Peyer's patch (tissue), 4 donors: ENCODE results near the gene MRPL58.

ENCODE experiments used
- CTCF ChIP-seq, 6 experiments: fragments of 450-650 bp in 4 of 6; fragments of 200-600 bp in 2 of 6; sonication (generic) in 1 of 6; IDR thresholded peaks; one replicate each; pipeline ENCODE4 v1.5.1; 2017 to 2019; ENCODE audit warnings: antibody characterized with exemption in 6 of 6, mild to moderate bottlenecking in 3 of 6, moderate library complexity in 1 of 6
- POLR2A ChIP-seq, 2 donors: fragments of 450-650 bp; IDR thresholded peaks; one replicate each; pipeline ENCODE4 v1.5.1; 2017; ENCODE audit warnings: antibody characterized with exemption in 2 of 2, mild to moderate bottlenecking in 2 of 2, moderate library complexity in 2 of 2

GRCh38 chr17:74999523-74999922 lies 12.9 kb upstream of the MRPL58 start:
- TF ChIP-seq CTCF (IDR thresholded peaks at IDR 0.05) (no peak), POLR2A (IDR thresholded peaks at IDR 0.05) (no peak)
